Liver (tissue), 9 donors: ENCODE results near the gene SPATA17. TPM values are rescaled to one million over a fixed set of nuclear protein-coding genes. Genes with fewer than 3 reads are reported as not detected.

ENCODE experiments used
- DNase-seq: peaks from one replicate; pipeline ENCODE4 v3.0.0-alpha.2; 2017; ENCODE audit warnings: low spot score
- H3K27ac ChIP-seq, 2 donors: one replicate each; pipeline ENCODE4 v1.7.0; 2013; ENCODE audit warnings: inconsistent platforms in 2 of 2, low read length in 2 of 2, control low read depth in 1 of 2, low read depth in 1 of 2, mild to moderate bottlenecking in 1 of 2
- H3K27me3 ChIP-seq, 4 donors: one replicate each; pipeline versions ENCODE4 v1.6.1 to v1.7.0; 2013; ENCODE audit warnings: low read length in 3 of 4, inconsistent platforms in 1 of 4, mild to moderate bottlenecking in 1 of 4, moderate library complexity in 1 of 4; ENCODE audit not compliant: control insufficient read depth in 4 of 4, insufficient read depth in 4 of 4
- H3K36me3 ChIP-seq, 4 donors: one replicate each; pipeline versions ENCODE4 v1.6.1 to v1.7.0; 2013; ENCODE audit warnings: low read length in 3 of 4, mild to moderate bottlenecking in 3 of 4, low read depth in 1 of 4, moderate library complexity in 1 of 4; ENCODE audit not compliant: control insufficient read depth in 4 of 4, insufficient read depth in 3 of 4
- H3K4me1 ChIP-seq, 4 donors: one replicate each; pipeline versions ENCODE4 v1.6.1 to v1.7.0; 2013; ENCODE audit warnings: low read length in 3 of 4, mild to moderate bottlenecking in 3 of 4, moderate library complexity in 1 of 4; ENCODE audit not compliant: control insufficient read depth in 4 of 4, insufficient read depth in 4 of 4
- H3K4me3 ChIP-seq, 3 donors: one replicate each; pipeline versions ENCODE4 v1.6.1 to v1.7.0; 2013; ENCODE audit warnings: low read length in 3 of 3, control low read depth in 1 of 3, low read depth in 1 of 3, mild to moderate bottlenecking in 1 of 3
- H3K9ac ChIP-seq, 2 donors: one replicate each; pipeline ENCODE4 v1.7.0; 2013; ENCODE audit warnings: low read length in 2 of 2, mild to moderate bottlenecking in 2 of 2, moderate library complexity in 2 of 2, control low read depth in 1 of 2, low read depth in 1 of 2
- H3K9me3 ChIP-seq, 4 donors: one replicate each; pipeline versions ENCODE4 v1.6.1 to v1.7.0; 2013; ENCODE audit warnings: low read length in 3 of 4; ENCODE audit not compliant: control insufficient read depth in 4 of 4
- EGR1 ChIP-seq, 2 donors: IDR thresholded peaks; 2 replicates each; pipeline ENCODE4 v1.6.1; 2016 to 2018; ENCODE audit warnings: antibody characterized with exemption in 2 of 2, low read depth in 2 of 2
- FOXA1 ChIP-seq: IDR thresholded peaks from 2 replicates; pipeline ENCODE4 v1.6.1; 2016; ENCODE audit warnings: antibody characterized with exemption
- GABPA ChIP-seq, 2 donors: IDR thresholded peaks in 1 of 2; conservative IDR thresholded peaks in 1 of 2; 2 replicates each; pipeline ENCODE4 v1.6.1; 2016; ENCODE audit warnings: antibody characterized with exemption in 2 of 2, mild to moderate bottlenecking in 1 of 2, moderate library complexity in 1 of 2
- HNF4A ChIP-seq, 2 donors: conservative IDR thresholded peaks; 2 replicates each; pipeline ENCODE4 v1.6.1; 2016; ENCODE audit warnings: antibody characterized with exemption in 2 of 2, mild to moderate bottlenecking in 2 of 2
- HNF4G ChIP-seq: IDR thresholded peaks from 2 replicates; pipeline ENCODE4 v1.6.1; 2016; ENCODE audit warnings: antibody characterized with exemption
- JUND ChIP-seq, 2 donors: IDR thresholded peaks; 2 replicates each; pipeline ENCODE4 v1.6.1; 2016; ENCODE audit warnings: antibody characterized with exemption in 2 of 2
- RXRA ChIP-seq, 2 donors: IDR thresholded peaks; 2 replicates each; pipeline ENCODE4 v1.6.1; 2017 to 2018; ENCODE audit warnings: antibody characterized with exemption in 2 of 2, mild to moderate bottlenecking in 1 of 2
- SP1 ChIP-seq: IDR thresholded peaks from 2 replicates; pipeline ENCODE4 v1.6.1; 2018; ENCODE audit warnings: antibody characterized with exemption, mild to moderate bottlenecking
- YY1 ChIP-seq: IDR thresholded peaks from 2 replicates; pipeline ENCODE4 v1.6.1; 2016; ENCODE audit warnings: antibody characterized with exemption, mild to moderate bottlenecking
- WGBS: extraction: QIAGEN DNeasy Blood & Tissue Kit; methylation state at CpG from one replicate; pipeline ENCODE4 v1.1.7; 2013; 5-methylcytosine and 5-hydroxymethylcytosine counted together
- polyA plus RNA-seq, 2 donors: library from polyadenylated mRNA; stranded (reverse) in 1 of 2; unstranded in 1 of 2; fragments of 200-250 nt in 1 of 2; fragments of >200 nt in 1 of 2; fragmentation: Nextera tagmentation in 1 of 2; extraction: Ambion mirVana in 1 of 2; gene quantifications; one replicate each; pipeline versions ENCODE4 v1.2.1 to v1.2.3, GENCODE V29; 2013 to 2015
- total RNA-seq, 2 donors: library from RNA; depleted of rRNA; stranded (reverse); fragments of >200 nt; gene quantifications; one replicate each; pipeline ENCODE4 v1.2.3, GENCODE V29; 2014
- TF ChIP-seq, protein P1 (sequence below): IDR thresholded peaks from 2 replicates; pipeline ENCODE4 v1.6.1; 2016; ENCODE audit warnings: antibody characterized with exemption
- TF ChIP-seq, protein P2 (sequence below): IDR thresholded peaks from 2 replicates; pipeline ENCODE4 v1.6.1; 2016; ENCODE audit warnings: antibody characterized with exemption
- TF ChIP-seq, protein P3 (sequence below): IDR thresholded peaks from 2 replicates; pipeline ENCODE4 v1.6.1; 2016; ENCODE audit warnings: antibody characterized with exemption, mild to moderate bottlenecking
- TF ChIP-seq, protein P4 (sequence below): fragments of 150-350 bp; IDR thresholded peaks from 2 replicates; pipeline ENCODE4 v1.5.1; 2017; ENCODE audit warnings: improper control_type of control experiment, low read depth, low read length; ENCODE audit not compliant: missing input control
- TF ChIP-seq, protein P5 (sequence below): IDR thresholded peaks from 2 replicates; pipeline ENCODE4 v1.6.1; 2016; ENCODE audit warnings: antibody characterized with exemption
- donor health status: healthy.
- donor health status: healthy.
- donor health status: healthy.
- donor health status: healthy.
- donor health status: healthy.

SPATA17 gene
- total and polyA plus RNA-seq, 4 donors, result 0.08 TPM; not detected in 2

DNA sequence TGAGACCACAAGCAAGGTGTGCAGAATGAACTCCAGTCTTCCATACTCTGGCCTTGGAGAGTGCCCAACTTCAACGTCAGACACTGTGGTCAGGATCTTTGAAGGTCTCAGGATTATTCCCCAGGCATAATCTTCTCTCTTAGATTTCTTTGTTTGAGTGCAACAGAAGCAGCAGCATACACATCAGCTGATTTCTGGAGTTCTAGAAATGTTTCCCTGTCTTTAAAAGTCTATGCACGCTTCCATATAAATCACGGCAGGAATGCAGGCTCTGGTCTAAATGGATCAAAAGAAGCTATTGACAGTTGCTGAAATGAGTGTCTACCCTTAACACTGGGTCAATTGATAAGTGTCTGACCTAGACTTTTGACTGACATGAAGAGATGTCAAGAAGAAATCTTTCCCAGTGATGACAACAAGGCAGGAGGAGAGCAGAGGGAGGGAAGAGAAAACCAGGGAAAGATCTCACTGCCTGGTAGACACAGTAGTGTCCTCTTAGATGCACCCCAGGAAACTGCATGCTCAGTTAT lies 279.7 kb downstream of the SPATA17 start:
- TF ChIP-seq FOXA1 (no peak), EGR1 (IDR thresholded peaks at IDR 0.05; ENCODE audit: low read depth in 2 of 2) (no peak), HNF4G (no peak), YY1 (no peak), GABPA (IDR thresholded peaks at IDR 0.05 in 1 of 2, conservative IDR thresholded peaks at IDR 0.05 in 1 of 2) (no peak)
- TF ChIP-seq, protein P1, sequence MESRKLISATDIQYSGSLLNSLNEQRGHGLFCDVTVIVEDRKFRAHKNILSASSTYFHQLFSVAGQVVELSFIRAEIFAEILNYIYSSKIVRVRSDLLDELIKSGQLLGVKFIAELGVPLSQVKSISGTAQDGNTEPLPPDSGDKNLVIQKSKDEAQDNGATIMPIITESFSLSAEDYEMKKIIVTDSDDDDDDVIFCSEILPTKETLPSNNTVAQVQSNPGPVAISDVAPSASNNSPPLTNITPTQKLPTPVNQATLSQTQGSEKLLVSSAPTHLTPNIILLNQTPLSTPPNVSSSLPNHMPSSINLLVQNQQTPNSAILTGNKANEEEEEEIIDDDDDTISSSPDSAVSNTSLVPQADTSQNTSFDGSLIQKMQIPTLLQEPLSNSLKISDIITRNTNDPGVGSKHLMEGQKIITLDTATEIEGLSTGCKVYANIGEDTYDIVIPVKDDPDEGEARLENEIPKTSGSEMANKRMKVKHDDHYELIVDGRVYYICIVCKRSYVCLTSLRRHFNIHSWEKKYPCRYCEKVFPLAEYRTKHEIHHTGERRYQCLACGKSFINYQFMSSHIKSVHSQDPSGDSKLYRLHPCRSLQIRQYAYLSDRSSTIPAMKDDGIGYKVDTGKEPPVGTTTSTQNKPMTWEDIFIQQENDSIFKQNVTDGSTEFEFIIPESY, result no peak
- TF ChIP-seq, protein P2, sequence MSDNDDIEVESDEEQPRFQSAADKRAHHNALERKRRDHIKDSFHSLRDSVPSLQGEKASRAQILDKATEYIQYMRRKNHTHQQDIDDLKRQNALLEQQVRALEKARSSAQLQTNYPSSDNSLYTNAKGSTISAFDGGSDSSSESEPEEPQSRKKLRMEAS, result no peak
- TF ChIP-seq, protein P3, sequence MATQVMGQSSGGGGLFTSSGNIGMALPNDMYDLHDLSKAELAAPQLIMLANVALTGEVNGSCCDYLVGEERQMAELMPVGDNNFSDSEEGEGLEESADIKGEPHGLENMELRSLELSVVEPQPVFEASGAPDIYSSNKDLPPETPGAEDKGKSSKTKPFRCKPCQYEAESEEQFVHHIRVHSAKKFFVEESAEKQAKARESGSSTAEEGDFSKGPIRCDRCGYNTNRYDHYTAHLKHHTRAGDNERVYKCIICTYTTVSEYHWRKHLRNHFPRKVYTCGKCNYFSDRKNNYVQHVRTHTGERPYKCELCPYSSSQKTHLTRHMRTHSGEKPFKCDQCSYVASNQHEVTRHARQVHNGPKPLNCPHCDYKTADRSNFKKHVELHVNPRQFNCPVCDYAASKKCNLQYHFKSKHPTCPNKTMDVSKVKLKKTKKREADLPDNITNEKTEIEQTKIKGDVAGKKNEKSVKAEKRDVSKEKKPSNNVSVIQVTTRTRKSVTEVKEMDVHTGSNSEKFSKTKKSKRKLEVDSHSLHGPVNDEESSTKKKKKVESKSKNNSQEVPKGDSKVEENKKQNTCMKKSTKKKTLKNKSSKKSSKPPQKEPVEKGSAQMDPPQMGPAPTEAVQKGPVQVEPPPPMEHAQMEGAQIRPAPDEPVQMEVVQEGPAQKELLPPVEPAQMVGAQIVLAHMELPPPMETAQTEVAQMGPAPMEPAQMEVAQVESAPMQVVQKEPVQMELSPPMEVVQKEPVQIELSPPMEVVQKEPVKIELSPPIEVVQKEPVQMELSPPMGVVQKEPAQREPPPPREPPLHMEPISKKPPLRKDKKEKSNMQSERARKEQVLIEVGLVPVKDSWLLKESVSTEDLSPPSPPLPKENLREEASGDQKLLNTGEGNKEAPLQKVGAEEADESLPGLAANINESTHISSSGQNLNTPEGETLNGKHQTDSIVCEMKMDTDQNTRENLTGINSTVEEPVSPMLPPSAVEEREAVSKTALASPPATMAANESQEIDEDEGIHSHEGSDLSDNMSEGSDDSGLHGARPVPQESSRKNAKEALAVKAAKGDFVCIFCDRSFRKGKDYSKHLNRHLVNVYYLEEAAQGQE, result no peak
- TF ChIP-seq, protein P4, sequence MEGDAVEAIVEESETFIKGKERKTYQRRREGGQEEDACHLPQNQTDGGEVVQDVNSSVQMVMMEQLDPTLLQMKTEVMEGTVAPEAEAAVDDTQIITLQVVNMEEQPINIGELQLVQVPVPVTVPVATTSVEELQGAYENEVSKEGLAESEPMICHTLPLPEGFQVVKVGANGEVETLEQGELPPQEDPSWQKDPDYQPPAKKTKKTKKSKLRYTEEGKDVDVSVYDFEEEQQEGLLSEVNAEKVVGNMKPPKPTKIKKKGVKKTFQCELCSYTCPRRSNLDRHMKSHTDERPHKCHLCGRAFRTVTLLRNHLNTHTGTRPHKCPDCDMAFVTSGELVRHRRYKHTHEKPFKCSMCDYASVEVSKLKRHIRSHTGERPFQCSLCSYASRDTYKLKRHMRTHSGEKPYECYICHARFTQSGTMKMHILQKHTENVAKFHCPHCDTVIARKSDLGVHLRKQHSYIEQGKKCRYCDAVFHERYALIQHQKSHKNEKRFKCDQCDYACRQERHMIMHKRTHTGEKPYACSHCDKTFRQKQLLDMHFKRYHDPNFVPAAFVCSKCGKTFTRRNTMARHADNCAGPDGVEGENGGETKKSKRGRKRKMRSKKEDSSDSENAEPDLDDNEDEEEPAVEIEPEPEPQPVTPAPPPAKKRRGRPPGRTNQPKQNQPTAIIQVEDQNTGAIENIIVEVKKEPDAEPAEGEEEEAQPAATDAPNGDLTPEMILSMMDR, result no peak
- WGBS, result 71% methylated on average over 3 of the region's 3 CpGs
- Histone ChIP-seq H3K27me3 (no peaks in the 10 kb centered on the region), H3K4me1 (no peaks in the 10 kb centered on the region), H3K27ac (no peak overlapping the region), H3K36me3 (no peaks in the 10 kb centered on the region), H3K9me3 (peaks cover 0 to 3% (median 0%) of the 10 kb centered on the region in 4 donors), H3K9ac (no peak overlapping the region), H3K4me3 (no peak overlapping the region)
- no peak for DNase-seq

DNA sequence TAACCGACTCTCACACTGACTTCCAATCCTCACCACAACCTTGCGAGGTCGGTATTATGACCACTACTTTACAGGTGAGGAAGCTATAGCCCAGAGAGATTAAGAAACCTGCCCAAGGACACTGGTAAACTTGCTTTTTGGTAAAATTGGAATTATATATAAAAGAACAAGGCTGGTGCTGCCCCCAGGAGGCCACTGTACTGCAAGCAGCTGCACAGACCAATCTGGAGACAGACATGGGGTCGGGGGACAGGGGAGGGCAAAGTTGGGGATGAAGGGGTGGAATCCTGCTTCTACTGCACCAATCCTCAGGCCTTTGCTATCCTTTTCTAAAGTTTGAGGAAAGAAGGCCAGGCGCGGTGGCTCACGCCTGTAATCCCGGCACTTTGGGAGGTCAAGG lies 280.8 kb downstream of the SPATA17 start:
- Histone ChIP-seq H3K4me3 (no peak overlapping the region), H3K9me3 (peaks cover 0 to 3% (median 0%) of the 10 kb centered on the region in 4 donors), H3K27me3 (no peaks in the 10 kb centered on the region), H3K36me3 (no peaks in the 10 kb centered on the region), H3K9ac (no peak overlapping the region), H3K27ac (no peak overlapping the region), H3K4me1 (no peaks in the 10 kb centered on the region)
- DNase-seq, result no peak
- WGBS, result 84% methylated on average over 8 of the region's 8 CpGs
- no peak for TF ChIP-seq HNF4G
- no peak for TF ChIP-seq SP1
- no peak for TF ChIP-seq FOXA1
- no peak for TF ChIP-seq RXRA (IDR thresholded peaks at IDR 0.05)
- TF ChIP-seq YY1, result no peak
- TF ChIP-seq HNF4A (conservative IDR thresholded peaks at IDR 0.05), result no peak
- TF ChIP-seq, protein P1, result no peak
- TF ChIP-seq EGR1 (IDR thresholded peaks at IDR 0.05; ENCODE audit: low read depth in 2 of 2), result no peak
- TF ChIP-seq, protein P3, result no peak
- TF ChIP-seq, protein P5, sequence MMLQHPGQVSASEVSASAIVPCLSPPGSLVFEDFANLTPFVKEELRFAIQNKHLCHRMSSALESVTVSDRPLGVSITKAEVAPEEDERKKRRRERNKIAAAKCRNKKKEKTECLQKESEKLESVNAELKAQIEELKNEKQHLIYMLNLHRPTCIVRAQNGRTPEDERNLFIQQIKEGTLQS, result no peak
- TF ChIP-seq, protein P2, result no peak
- no peak for TF ChIP-seq JUND (IDR thresholded peaks at IDR 0.05)
